Endothelial cell of umbilical vein (primary cell): ENCODE data around the gene MCTP2.

ENCODE experiments used
- EZH2 ChIP-seq: IDR thresholded peaks from 2 replicates; pipeline ENCODE4 v1.6.1; 2012; ENCODE audit warnings: borderline replicate concordance, low read depth, mild to moderate bottlenecking, moderate library complexity, low read length, inconsistent platforms; ENCODE audit not compliant: severe bottlenecking
- FOS ChIP-seq: IDR thresholded peaks from 2 replicates; pipeline ENCODE4 v1.6.1; 2011; ENCODE audit warnings: mild to moderate bottlenecking, low read length, moderate library complexity, borderline replicate concordance; ENCODE audit not compliant: insufficient read depth
- JUN ChIP-seq: IDR thresholded peaks from 2 replicates; pipeline ENCODE4 v1.6.1; 2011; ENCODE audit warnings: borderline replicate concordance, low read depth; ENCODE audit not compliant: insufficient read length, insufficient read depth
- POLR2A ChIP-seq: IDR thresholded peaks from 2 replicates; pipeline ENCODE4 v1.6.1; 2012; ENCODE audit warnings: low read depth, mild to moderate bottlenecking, control low read depth, low read length
- POLR2AphosphoS5 ChIP-seq: IDR thresholded peaks from 2 replicates; pipeline ENCODE4 v1.6.1; 2012; ENCODE audit warnings: low read depth, mild to moderate bottlenecking, control low read depth, low read length, moderate library complexity; ENCODE audit not compliant: insufficient read depth
- TF ChIP-seq, protein P1 (sequence below), 2 donors: IDR thresholded peaks; 1 replicate in 1 of 2; 2 replicates in 1 of 2; pipeline ENCODE4 v1.5.1; 2011; ENCODE audit warnings: low read length in 2 of 2, mild to moderate bottlenecking in 2 of 2, moderate library complexity in 2 of 2, control low read depth in 1 of 2, inconsistent platforms in 1 of 2, low read depth in 1 of 2; ENCODE audit not compliant: insufficient read depth in 1 of 2; ENCODE audit errors: extremely low read depth in 1 of 2
- TF ChIP-seq, protein P2 (sequence below): IDR thresholded peaks from 2 replicates; pipeline ENCODE4 v1.6.1; 2011; ENCODE audit not compliant: insufficient read depth, insufficient read length

DNA sequence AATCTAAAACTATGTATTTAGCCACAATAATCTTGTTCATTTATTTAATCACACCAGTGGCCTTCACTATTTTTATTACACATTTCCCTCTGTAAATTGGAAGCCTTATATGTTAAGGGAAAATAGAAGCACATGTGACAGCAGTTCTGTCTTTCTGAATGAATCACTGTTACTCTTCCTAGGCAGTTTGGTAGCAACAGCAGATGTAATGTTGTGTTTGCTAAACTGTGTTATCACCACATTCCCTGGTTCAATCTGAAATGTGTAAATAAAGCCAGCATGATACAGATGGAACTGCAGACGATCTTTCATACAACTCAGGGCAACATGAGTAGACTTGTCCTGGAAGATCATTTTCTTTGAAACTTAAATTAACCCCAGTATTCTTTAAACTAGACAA lies 220.1 kb downstream of the MCTP2 start:
- TF ChIP-seq, protein P1, sequence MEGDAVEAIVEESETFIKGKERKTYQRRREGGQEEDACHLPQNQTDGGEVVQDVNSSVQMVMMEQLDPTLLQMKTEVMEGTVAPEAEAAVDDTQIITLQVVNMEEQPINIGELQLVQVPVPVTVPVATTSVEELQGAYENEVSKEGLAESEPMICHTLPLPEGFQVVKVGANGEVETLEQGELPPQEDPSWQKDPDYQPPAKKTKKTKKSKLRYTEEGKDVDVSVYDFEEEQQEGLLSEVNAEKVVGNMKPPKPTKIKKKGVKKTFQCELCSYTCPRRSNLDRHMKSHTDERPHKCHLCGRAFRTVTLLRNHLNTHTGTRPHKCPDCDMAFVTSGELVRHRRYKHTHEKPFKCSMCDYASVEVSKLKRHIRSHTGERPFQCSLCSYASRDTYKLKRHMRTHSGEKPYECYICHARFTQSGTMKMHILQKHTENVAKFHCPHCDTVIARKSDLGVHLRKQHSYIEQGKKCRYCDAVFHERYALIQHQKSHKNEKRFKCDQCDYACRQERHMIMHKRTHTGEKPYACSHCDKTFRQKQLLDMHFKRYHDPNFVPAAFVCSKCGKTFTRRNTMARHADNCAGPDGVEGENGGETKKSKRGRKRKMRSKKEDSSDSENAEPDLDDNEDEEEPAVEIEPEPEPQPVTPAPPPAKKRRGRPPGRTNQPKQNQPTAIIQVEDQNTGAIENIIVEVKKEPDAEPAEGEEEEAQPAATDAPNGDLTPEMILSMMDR (IDR thresholded peaks at IDR 0.05; ENCODE audit: extremely low read depth in 1 of 2, insufficient read depth in 1 of 2, low read depth in 1 of 2, low read length in 2 of 2) = no peak
- TF ChIP-seq EZH2 (no peak), POLR2A (no peak), POLR2AphosphoS5 (no peak), FOS (no peak), JUN (no peak)
- TF ChIP-seq, protein P2, sequence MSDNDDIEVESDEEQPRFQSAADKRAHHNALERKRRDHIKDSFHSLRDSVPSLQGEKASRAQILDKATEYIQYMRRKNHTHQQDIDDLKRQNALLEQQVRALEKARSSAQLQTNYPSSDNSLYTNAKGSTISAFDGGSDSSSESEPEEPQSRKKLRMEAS = no peak
